ENCODE results near the gene MADD. TPM values are rescaled to one million over a fixed set of nuclear protein-coding genes. Genes with fewer than 3 reads are reported as not detected.

The MADD gene
- polyA plus RNA-seq, 1 donor from 2014 or later, result 66.9 TPM

- Histone ChIP-seq H4K20me1 (ENCODE audit: insufficient read depth) (no peaks in the 10 kb centered on the region), H3K4me3 (ENCODE audit: low read length) (no peak overlapping the region), H3K4me2 (ENCODE audit: low read length) (no peak overlapping the region), H3K9ac (ENCODE audit: low read length) (no peak overlapping the region), H3K79me2 (replicated peaks; ENCODE audit: insufficient read depth, low read length) (no peaks in the 10 kb centered on the region), H3K27ac (ENCODE audit: low read length) (no peak overlapping the region), H3K9me3 (ENCODE audit: low read length) (no peaks in the 10 kb centered on the region), H3K36me3 (ENCODE audit: insufficient read depth, low read length) (no peaks in the 10 kb centered on the region), H3K27me3 (ENCODE audit: insufficient read depth, low read depth, low read length) (no peaks in the 10 kb centered on the region), H2AFZ (ENCODE audit: low read depth, low read length) (no peak overlapping the region), H3K9me2 (ENCODE audit: insufficient read depth, low read length) (no peaks in the 10 kb centered on the region), H3F3A (ENCODE audit: insufficient read depth, low read length, poor library complexity, severe bottlenecking) (no peaks in the 10 kb centered on the region)
- TF ChIP-seq MXI1 (conservative IDR thresholded peaks at IDR 0.05; ENCODE audit: poor library complexity, severe bottlenecking), result no peak
- no peak for TF ChIP-seq RAD21 (conservative IDR thresholded peaks at IDR 0.05)
- TF ChIP-seq SMC3 (conservative IDR thresholded peaks at IDR 0.05; ENCODE audit: poor library complexity), result no peak
- no peak for TF ChIP-seq EZH2 (IDR thresholded peaks at IDR 0.05; ENCODE audit: borderline replicate concordance, insufficient read depth, low read length, poor library complexity, severe bottlenecking)
- TF ChIP-seq CTCF (IDR thresholded peaks at IDR 0.05; ENCODE audit: poor library complexity, severe bottlenecking), result no peak
- TF ChIP-seq EP300 (conservative IDR thresholded peaks at IDR 0.05; ENCODE audit: poor library complexity, severe bottlenecking), result no peak
- no peak for TF ChIP-seq POLR2AphosphoS5 (IDR thresholded peaks at IDR 0.05)
- no peak for TF ChIP-seq TAF1 (IDR thresholded peaks at IDR 0.05; ENCODE audit: low read depth)
- no peak for TF ChIP-seq REST (IDR thresholded peaks at IDR 0.05; ENCODE audit: borderline replicate concordance)
These were observed 78.9 kb downstream of the MADD start for GRCh38 chr11:47348859-47349258.

GRCh38 chr11:47349521-47350095 is 79.7 kb downstream of the MADD start:
- no peak overlapping the region for H3K4me3 ChIP-seq (ENCODE audit: low read length)
- H3K9me3 ChIP-seq (ENCODE audit: low read length), result no peaks in the 10 kb centered on the region
- H3K9ac ChIP-seq (ENCODE audit: low read length), result no peak overlapping the region
- H3K9me2 ChIP-seq (ENCODE audit: insufficient read depth, low read length), result no peaks in the 10 kb centered on the region
- H4K20me1 ChIP-seq (ENCODE audit: insufficient read depth), result no peaks in the 10 kb centered on the region
- no peaks in the 10 kb centered on the region for H3K36me3 ChIP-seq (ENCODE audit: insufficient read depth, low read length)
- no peak overlapping the region for H3K4me2 ChIP-seq (ENCODE audit: low read length)
- no peaks in the 10 kb centered on the region for H3K79me2 ChIP-seq (replicated peaks; ENCODE audit: insufficient read depth, low read length)
- TF ChIP-seq MXI1 (conservative IDR thresholded peaks at IDR 0.05; ENCODE audit: poor library complexity, severe bottlenecking), result no peak
- no peak for TF ChIP-seq REST (IDR thresholded peaks at IDR 0.05; ENCODE audit: borderline replicate concordance)
- TF ChIP-seq EP300 (conservative IDR thresholded peaks at IDR 0.05; ENCODE audit: poor library complexity, severe bottlenecking), result no peak
- TF ChIP-seq RAD21 (conservative IDR thresholded peaks at IDR 0.05), result no peak
- no peak for TF ChIP-seq POLR2AphosphoS5 (IDR thresholded peaks at IDR 0.05)
- TF ChIP-seq CTCF (IDR thresholded peaks at IDR 0.05; ENCODE audit: poor library complexity, severe bottlenecking), result no peak
- no peaks in the 10 kb centered on the region for H3K27me3 ChIP-seq (ENCODE audit: insufficient read depth, low read depth, low read length)
- no peak overlapping the region for H2AFZ ChIP-seq (ENCODE audit: low read depth, low read length)
- H3F3A ChIP-seq (ENCODE audit: insufficient read depth, low read length, poor library complexity, severe bottlenecking), result no peaks in the 10 kb centered on the region
- no peak overlapping the region for H3K27ac ChIP-seq (ENCODE audit: low read length)
